NCI-H2196 (cell line): ENCODE data around the gene UBE2E3.
A peak's percentile ranks its signal among the peaks of the same experiment; 100 is the strongest.
"Not testable (repeated sequence)": the region's sequence is repeated elsewhere in the genome, so short reads cannot be mapped to it uniquely, and the experiment has no call there.

Experiments
- DNase-seq: peaks from one replicate; lab custom pipeline; 2025; ENCODE audit not compliant: unreplicated experiment; lab: John Stamatoyannopoulos, UW

Gene UBE2E3

GRCh38 chr2:181072486-181073235 is 92.3 kb downstream of the UBE2E3 start:
- DNase-seq: no peak

GRCh38 chr2:181073896-181074295 is 93.5 kb downstream of the UBE2E3 start:
- DNase-seq: no peak

DNA sequence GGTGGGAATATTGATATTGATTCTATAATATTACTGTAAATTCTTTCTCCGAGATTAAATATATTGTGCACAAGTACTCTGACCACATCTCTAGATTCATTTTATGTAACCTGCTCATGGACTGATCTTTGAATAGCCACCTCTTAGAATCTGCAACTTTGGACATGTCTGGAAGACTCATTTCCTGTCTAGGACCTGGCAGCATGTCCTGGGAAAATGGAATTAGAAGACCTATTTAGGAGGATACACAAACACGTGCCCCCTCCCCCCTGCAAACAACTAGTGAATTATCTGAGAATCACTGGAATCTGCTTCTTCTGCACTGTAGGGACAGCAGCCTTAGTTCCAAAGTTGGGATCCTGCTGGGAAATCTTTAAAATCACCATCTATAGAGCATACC is 94.1 kb downstream of the UBE2E3 start:
- no peak for DNase-seq

DNA sequence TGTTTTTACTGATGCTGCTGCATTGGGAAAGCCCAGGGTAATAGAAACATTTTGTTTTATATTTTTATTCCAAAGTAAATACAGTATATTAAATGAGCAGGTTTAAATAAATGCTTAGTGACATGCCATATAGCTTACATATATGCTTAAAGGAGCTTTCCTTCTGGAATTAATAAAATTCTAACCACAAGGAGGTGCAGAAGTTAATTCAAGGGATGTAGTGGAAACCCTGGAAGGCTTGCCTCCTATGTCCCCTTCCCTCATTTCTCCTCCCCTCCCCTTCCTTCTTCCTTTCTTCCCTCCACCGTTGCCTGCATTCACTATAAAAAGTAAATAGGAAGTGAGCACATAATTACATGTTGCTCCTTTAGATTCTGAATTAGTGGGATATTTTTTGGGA is 96.3 kb downstream of the UBE2E3 start:
- no peak for DNase-seq

DNA sequence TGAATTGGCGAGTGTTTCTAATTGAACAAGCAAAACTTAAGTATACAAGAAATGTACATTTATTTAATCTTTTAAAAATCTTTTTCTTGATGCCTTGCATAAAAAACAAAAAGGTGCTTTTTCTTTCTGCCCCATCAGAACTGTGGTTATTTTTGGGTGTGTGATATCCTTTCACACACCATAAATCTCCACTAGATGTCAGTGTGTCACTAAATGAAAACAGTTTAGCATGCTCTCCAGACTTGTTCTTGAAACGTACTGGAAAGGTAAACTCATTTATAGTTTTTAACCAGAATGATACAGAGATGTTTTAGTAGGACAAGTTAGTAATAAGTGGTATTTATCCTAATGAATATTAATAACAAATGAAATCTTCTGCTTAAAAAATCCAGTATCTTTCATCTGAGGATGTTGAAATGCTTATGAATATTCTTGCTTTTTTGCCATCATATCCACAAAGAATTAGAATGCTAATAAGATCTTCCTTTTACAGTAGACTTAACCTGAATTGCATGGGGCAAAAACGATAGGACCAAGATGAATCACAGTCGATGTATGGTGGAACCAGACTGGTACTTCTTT is 96.8 kb downstream of the UBE2E3 start:
- peak; percentile 72 for DNase-seq

DNA sequence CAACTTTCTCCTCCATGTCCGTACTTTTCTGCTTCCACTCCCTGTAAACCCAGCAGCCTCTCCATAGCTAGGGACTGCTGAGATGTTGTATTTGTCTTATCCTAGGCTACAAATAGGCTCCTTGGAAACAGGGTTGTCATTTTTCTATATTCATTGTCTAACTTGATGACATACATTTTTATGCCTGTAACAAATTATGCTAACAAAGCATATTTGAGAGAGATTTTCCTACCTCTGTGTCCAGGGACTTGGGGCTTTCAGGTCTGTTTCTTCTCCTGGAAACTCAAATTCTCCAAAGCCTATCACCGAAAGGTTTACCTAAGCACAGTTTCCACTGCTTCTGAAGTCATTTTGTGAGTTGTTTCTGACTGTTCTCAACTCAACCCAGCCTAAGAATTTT is 102.7 kb downstream of the UBE2E3 start:
- no peak for DNase-seq

GRCh38 chr2:181085734-181086133 is 105.3 kb downstream of the UBE2E3 start:
- no peak for DNase-seq

GRCh38 chr2:181091920-181092319 is 111.5 kb downstream of the UBE2E3 start:
- not testable (repeated sequence) for DNase-seq

DNA sequence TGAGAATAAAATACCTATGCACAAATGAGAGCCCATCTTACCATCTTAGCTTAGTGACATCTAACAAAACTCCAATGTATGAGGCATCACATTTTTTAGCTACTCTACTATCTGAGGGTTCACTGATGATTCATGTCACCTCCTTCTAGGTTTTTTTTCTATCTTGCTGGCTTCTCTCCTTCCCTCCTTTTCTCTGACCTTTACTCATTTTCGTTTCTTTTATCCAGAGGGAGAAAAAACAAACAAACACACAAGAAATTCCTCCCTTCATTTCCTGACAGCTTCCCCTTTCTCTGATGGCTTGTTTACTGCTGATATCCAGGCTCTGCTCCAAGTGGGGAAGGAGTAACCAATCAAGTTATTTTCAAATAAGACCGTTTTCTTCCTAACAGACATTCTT is 115.1 kb downstream of the UBE2E3 start:
- DNase-seq: no peak

DNA sequence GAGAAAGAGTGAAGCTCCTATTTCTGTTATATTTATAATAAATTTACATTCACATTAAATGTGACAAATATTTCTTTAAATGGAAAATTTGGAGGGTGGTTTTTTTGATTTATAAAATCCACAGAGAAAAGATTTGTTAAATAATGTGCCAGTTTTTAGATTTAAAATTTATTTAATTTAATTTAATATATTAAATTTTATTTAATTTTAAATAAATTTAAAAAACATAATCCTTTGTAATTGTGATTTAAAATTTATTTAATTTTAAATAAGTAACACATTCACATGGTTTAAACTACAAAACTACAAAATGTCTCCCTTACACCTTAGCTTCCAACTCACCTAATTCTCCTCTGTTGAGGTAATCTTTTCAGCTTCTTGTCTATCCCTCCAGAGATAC is 123.3 kb downstream of the UBE2E3 start:
- DNase-seq: no peak

DNA sequence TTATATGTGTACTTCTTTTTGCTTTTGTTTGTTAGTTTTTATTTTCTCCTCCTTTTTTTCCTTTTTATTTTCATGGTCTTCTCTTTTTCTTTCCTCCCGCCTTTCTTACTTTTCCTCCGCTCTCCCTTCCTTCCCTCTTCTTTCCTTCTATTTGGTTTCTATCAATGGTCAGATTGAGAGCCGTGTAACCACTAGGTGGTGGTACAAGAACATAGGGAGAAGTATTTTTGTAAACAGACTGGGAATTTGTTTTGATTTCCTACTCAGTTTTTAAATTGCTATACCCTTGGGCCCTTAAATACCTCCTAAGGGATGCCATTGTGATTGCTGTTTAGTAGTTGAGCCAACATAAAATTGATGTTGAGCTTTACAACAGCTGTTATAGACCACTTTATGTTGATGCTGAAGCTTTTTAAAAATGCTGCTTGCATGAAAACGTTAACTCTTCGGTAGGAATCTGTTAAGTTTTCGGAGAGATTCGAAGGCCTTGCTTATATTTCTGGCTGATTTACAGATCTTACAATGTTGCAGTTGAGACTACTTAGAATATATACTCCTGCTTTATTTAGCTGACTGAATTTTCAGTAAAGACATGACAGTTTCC is 124.2 kb downstream of the UBE2E3 start:
- peak; percentile 19 for DNase-seq

- DNase-seq: no peak
Observed at GRCh38 chr2:181105562-181105961, 125.2 kb downstream of the UBE2E3 start.

DNA sequence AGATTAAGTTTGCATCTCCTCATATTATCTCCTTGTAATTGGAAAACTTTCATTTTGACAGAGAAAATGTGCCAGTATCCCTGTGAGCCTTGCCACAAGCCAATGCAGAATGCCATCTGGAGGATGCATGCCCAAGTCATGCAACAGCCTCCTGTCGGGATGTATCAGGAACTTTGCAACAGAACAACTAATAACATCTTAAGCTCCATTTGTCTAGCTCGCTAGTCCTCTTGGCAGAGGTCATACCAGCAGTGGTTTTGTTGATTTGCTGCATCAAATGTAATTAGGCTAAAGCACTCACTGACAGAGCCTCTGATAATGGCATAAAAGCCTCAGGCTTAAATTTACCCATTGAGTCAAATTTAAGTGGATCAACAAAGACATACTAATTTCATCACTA is 125.8 kb downstream of the UBE2E3 start:
- DNase-seq: no peak

GRCh38 chr2:181106789-181107627 is 126.6 kb downstream of the UBE2E3 start:
- DNase-seq: no peak

- DNase-seq: no peak
Observed at GRCh38 chr2:181107628-181107945, 127.2 kb downstream of the UBE2E3 start.

DNA sequence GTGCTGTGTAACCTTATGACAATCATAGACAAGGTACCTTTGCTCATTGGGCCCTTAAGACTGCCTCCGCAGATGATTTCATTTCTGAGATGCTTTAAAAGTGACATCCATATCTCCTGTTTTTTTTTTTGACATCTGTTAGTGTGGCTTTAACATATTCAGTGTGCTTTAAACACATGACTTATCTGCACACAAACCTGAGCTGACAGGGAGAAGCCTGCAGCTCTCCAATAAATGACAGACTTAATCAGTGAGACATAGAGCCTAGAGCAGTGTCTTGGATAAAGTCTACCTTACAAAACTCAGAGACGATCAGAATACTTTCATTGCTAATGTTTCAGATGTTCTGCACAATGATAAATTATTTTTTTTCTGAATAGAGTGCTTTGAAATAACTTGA is 130.7 kb downstream of the UBE2E3 start:
- no peak for DNase-seq

DNA sequence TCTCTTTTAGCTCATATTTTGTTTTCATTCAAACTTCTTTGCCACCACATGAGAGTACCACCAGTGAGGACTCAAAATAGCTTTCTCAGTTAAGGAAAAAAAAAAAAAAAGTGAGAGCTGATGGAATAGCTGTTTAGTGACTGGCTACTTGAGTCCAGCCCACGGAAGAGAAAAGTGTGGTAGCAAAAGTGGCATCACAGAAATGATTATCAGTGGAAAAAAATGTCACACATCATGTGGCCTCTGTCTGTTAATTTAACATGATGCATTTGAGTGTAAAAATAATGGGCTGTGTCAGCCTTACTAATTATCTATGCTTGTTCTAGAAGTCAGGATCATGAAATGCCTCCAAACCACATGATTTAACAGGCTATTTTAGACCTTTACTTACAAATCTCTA is 132.5 kb downstream of the UBE2E3 start:
- DNase-seq: no peak
